Putamen (tissue), 1 donor: ENCODE results near the gene FAM181B.

Experiments used
- DNase-seq: peaks from one replicate; pipeline ENCODE4 v3.0.0-alpha.2; 2016; ENCODE audit warnings: low spot score

Gene FAM181B

DNA sequence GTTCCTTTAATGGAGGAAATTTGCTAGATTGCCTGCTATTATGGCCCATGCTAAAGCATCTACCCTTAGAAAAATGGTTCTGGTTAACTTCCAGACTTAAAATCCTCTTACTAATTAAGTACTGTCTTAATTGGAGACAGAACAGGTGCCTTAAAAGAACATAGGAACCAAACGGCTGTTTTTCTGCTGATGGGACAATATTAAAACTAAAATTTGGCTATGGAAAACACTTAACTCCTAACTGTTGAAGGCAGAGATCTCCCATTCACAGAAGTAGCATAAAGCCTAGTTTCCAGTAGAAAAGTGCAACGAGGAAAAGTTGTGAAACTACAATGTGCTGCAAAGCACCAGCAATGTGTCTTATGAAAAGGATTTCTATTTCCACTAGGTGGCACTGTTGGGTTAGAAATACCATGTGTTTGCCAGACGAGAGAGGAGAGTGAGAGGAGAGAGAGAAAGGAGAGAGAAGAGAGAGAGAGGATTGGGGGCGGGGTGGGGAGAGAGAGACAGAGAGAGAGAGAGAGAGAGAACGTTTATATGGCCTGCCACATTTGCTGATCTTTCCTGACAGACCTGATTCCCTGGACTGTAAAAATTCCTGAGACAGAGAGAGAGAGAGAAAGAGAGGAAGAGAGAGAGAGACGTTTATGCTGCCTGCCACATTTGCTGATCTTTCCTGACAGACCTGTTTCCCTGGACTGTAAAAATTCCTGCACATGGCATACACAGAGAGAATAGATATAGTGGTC, 51.5 kb downstream of the FAM181B start:
- peak; percentile 69 for DNase-seq

DNA sequence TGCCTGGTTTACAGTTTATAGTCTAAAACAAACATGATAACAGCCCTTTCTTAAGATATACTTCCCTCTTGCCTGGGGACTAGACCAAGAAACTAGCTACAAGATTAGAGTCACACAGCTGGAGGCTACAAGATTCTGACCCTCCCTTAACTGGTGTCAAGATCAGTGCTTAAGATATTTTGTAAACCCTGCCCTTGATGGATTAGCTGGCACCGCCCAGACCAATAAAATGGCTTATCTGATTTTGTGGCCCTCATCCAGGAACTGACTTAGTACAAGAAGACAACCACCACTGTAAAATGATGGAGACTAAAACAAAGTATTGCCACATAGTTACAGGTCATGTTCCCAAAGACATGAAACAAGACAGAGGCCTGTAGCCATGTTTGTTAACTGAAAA, 53.4 kb downstream of the FAM181B start:
- DNase-seq = no peak
